ENCODE results near the gene ZNF829. TPM values are rescaled to one million over a fixed set of nuclear protein-coding genes. Genes with fewer than 3 reads are reported as not detected.

Gene ZNF829
- total and polyA plus RNA-seq, 10 of the 15 experiments (the other 5 are each of a cell fraction or from before 2014, with no cell fraction given): 0.08 to 0.63 (median 0.22) TPM

GRCh38 chr19:36918090-36918489 is 2.0 kb upstream of the ZNF829 start:
- Histone ChIP-seq H3K4me1 (ENCODE audit: control insufficient read depth, insufficient read depth, low read length) (no peaks in the 10 kb centered on the region), H3K4me2 (ENCODE audit: control insufficient read depth, insufficient read depth) (no peak overlapping the region), H3K27ac (ENCODE audit: control insufficient read depth, insufficient read depth) (no peak overlapping the region), H3K36me3 (ENCODE audit: control insufficient read depth in 2 of 2, insufficient read depth in 2 of 2, low read length in 1 of 2) (no peaks in the 10 kb centered on the region), H4K20me1 (ENCODE audit: control insufficient read depth, insufficient read depth) (no peaks in the 10 kb centered on the region), H3K79me2 (ENCODE audit: control insufficient read depth, insufficient read depth, low read length) (no peaks in the 10 kb centered on the region), H3K27me3 (replicated peaks in 1 of 2; ENCODE audit: control insufficient read depth in 2 of 2, insufficient read depth in 2 of 2, low read length in 1 of 2) (no peaks in the 10 kb centered on the region), H3K4me3 (no peak overlapping the region), H2AFZ (ENCODE audit: control insufficient read depth, low read depth, low read length) (no peak overlapping the region), H3K9ac (ENCODE audit: control insufficient read depth, insufficient read depth, low read length) (no peak overlapping the region), H3K9me3 (replicated peaks; ENCODE audit: control insufficient read depth, insufficient read depth, low read length) (peaks cover 7% of the 10 kb centered on the region; the same call in 2 of the 3 replicates)
- POLR2A ChIA-PET: no interaction called here
- CTCF ChIA-PET: no interaction called here
- TF ChIP-seq FOS (IDR thresholded peaks at IDR 0.05; ENCODE audit: borderline replicate concordance, extremely low read depth, insufficient read length): no peak
- TF ChIP-seq, protein P1, sequence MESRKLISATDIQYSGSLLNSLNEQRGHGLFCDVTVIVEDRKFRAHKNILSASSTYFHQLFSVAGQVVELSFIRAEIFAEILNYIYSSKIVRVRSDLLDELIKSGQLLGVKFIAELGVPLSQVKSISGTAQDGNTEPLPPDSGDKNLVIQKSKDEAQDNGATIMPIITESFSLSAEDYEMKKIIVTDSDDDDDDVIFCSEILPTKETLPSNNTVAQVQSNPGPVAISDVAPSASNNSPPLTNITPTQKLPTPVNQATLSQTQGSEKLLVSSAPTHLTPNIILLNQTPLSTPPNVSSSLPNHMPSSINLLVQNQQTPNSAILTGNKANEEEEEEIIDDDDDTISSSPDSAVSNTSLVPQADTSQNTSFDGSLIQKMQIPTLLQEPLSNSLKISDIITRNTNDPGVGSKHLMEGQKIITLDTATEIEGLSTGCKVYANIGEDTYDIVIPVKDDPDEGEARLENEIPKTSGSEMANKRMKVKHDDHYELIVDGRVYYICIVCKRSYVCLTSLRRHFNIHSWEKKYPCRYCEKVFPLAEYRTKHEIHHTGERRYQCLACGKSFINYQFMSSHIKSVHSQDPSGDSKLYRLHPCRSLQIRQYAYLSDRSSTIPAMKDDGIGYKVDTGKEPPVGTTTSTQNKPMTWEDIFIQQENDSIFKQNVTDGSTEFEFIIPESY (IDR thresholded peaks at IDR 0.05): no peak
- TF ChIP-seq WRNIP1 (IDR thresholded peaks at IDR 0.05; ENCODE audit: borderline replicate concordance, low read depth, low read length): no peak
- TF ChIP-seq POLR2AphosphoS5 (IDR thresholded peaks at IDR 0.05; ENCODE audit: low read length): no peak
- TF ChIP-seq CBFB (IDR thresholded peaks at IDR 0.05; ENCODE audit: low read depth): no peak
- TF ChIP-seq IKZF2 (IDR thresholded peaks at IDR 0.05): no peak
- TF ChIP-seq SREBF2 (IDR thresholded peaks at IDR 0.05; ENCODE audit: low read length): no peak
- no peak for TF ChIP-seq MTA3 (IDR thresholded peaks at IDR 0.05; ENCODE audit: borderline replicate concordance, low read length)
- no peak for TF ChIP-seq SRF (IDR thresholded peaks at IDR 0.05; ENCODE audit: low read depth in 2 of 2, low read length in 2 of 2)
- TF ChIP-seq STAT1 (conservative IDR thresholded peaks at IDR 0.05): no peak
- DNase-seq (ENCODE audit: low read depth, low spot score) (no peak), FAIRE-seq (no peak), ATAC-seq (no peak)
- in situ Hi-C loops (cut with MboI): no loop called here
- RAD21 ChIA-PET (ENCODE audit: unreplicated experiment): no interaction called here
- WGBS (ENCODE audit: insufficient coverage, insufficient replicate concordance, low lambda C conversion rate, missing lambda C conversion rate): 97% methylated on average over 9 of the region's 9 CpGs
- intact Hi-C loops (cut with micrococcal nuclease; ENCODE audit: unreplicated experiment): no loop called here
- BruUV-seq (replicated peaks): no TSS peak
- SMC1A ChIA-PET (ENCODE audit: uncharacterized antibody, unreplicated experiment): no interaction called here

Measured in GM12878 (cell line).